Measurements from ENCODE around the gene ABCF1.
A peak's percentile ranks its signal among the peaks of the same experiment; 100 is the strongest.

ABCF1 gene

GRCh38 chr6:30615958-30616810, 44.9 kb downstream of the ABCF1 start:
- DNase-seq: peak; percentile 72
- in situ Hi-C loops (cut with MboI; ENCODE audit: low pct_unique_long_range_greater_than_20kb, low sequenced_read_pairs): no loop called here

DNA sequence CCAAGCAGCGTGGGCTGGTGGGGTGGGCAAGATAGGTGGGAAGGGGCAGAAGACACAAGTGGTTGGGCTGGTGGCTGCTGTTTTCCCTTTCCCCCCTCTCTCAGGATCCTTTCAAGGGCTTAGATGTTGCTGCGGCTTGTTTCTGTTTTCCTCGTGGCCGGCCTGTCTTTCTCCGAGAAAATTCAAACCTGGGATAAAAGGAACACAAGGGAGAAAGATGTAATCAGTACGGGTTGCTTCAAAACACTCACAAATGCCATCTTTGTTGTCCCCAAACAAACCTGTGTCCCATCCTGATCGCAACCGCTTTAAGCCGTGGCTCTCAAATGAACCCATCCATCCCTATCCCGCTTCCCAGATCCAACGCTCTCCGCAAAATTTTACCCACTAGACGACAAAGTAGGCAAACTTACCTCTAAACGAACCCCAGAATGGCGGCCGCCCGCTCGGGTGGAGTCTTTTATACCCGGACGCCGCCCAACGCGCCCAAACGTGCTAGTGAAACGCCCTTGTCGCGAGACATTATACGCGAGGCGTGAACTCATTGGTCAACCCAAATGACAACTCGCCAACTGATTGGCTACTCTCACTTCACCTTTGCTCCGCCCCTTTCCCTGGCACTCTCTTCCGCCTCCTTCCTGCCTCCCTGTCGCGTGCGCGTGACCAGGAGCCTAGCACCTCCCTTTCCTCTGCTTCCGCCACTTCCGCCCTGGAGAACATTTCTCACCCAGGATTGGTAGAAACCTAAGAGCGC, 45.7 kb downstream of the ABCF1 start, which contains the start of gene PPP1R10:
PPP1R10 (minus strand) TSS at position 433 of the 754 bp plus-strand sequence. CDS start 7,299 bp downstream, outside the sequence.
- in situ Hi-C loops (cut with MboI; ENCODE audit: low pct_unique_long_range_greater_than_20kb, low sequenced_read_pairs): no loop called here

GRCh38 chr6:30617565-30618269, 46.5 kb downstream of the ABCF1 start, which contains the start of gene MRPS18B:
Gene MRPS18B (plus strand): TSS chr6:30617840. CDS start chr6:30617866, 26 bp downstream.
- in situ Hi-C loops (cut with MboI; ENCODE audit: low pct_unique_long_range_greater_than_20kb, low sequenced_read_pairs): no loop called here
- DNase-seq: peak; percentile 98

More for the DNA sequence above, 45.7 kb downstream of the ABCF1 start, which contains the start of gene PPP1R10:
- peak; percentile 100 for DNase-seq

GRCh38 chr6:30618270-30618797, 47.1 kb downstream of the ABCF1 start:
- in situ Hi-C loops (cut with MboI; ENCODE audit: low pct_unique_long_range_greater_than_20kb, low sequenced_read_pairs): no loop called here
- no peak for DNase-seq

- in situ Hi-C loops (cut with MboI; ENCODE audit: low pct_unique_long_range_greater_than_20kb, low sequenced_read_pairs): no loop called here
- no peak for DNase-seq
These were observed 48.3 kb downstream of the ABCF1 start for GRCh38 chr6:30619561-30619960.

GRCh38 chr6:30625511-30625910, 54.3 kb downstream of the ABCF1 start:
- in situ Hi-C loops (cut with MboI; ENCODE audit: low pct_unique_long_range_greater_than_20kb, low sequenced_read_pairs): no loop called here
- no peak for DNase-seq

DNA sequence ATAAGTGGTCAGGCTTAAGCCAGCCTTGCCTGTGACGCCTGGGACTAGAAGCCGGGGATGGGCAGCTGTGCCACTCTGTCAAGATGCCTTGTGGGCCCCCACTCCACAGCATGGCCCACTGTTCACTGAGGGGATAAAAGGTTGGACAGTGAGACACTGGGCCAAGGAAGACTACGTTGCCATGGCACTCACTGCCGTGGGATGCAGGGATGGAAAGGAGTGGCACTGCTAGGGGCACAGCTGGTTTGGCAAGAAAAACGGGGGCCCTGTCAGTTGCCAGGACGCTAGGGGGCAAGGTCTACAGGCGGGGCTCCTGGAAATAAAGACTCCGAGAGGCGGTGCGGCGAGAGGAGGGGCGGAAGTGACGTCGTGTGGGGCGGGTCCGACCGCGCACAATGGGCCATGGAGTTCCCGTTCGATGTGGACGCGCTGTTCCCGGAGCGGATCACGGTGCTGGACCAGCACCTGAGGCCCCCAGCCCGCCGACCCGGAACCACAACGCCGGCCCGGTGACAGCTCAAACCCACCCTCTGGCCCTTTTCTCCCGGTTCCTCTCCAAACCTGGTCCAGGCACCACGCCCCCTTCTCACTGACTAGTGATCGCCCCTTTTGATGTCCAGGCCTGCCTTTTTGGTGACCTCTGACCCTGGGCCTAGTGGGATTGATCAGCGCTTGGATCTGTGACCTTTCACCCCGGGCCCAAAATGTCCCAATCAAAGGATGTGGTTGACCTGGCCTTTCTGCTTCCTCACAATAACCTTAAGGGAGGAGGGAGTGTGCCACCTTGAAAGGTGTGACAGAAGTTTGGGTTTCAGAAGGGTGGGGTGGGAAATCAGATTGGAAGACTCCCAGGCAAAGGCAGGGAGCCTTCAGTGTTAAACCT, 55.5 kb downstream of the ABCF1 start, which contains the start of gene ATAT1:
ATAT1 (plus strand) TSS at position 391 of the 883 bp plus-strand sequence.
- DNase-seq: peak; percentile 85
- in situ Hi-C loops (cut with MboI; ENCODE audit: low pct_unique_long_range_greater_than_20kb, low sequenced_read_pairs): no loop called here

GRCh38 chr6:30635834-30636233, 64.6 kb downstream of the ABCF1 start:
- no peak for DNase-seq
- in situ Hi-C loops (cut with MboI; ENCODE audit: low pct_unique_long_range_greater_than_20kb, low sequenced_read_pairs): no loop called here

GRCh38 chr6:30640481-30640880, 69.2 kb downstream of the ABCF1 start:
- DNase-seq: no peak
- in situ Hi-C loops (cut with MboI; ENCODE audit: low pct_unique_long_range_greater_than_20kb, low sequenced_read_pairs): no loop called here

DNA sequence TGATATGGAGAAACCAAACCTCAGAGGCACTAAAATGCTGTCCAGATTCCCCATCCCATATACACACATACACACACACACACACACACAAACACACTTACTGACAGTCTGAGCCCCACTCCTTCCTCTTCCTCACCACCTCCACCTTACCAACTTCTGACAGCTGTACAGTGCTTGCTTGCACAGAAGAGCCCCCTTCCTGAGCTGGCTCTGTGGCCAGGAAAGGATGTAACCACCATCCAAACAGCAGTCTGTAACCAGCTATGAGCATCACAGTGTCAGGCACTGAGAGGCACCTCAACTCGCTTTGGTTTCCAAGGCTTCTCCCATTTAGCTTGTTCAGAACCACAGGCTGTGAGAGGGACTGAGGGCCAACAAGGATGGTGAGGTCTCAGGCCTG, 69.8 kb downstream of the ABCF1 start:
- no peak for DNase-seq
- in situ Hi-C loops (cut with MboI; ENCODE audit: low pct_unique_long_range_greater_than_20kb, low sequenced_read_pairs): no loop called here

Measured in KBM-7 (cell line).